Myocyte (in vitro differentiated cells): ENCODE data around the gene SWAP70. TPM values are rescaled to one million over a fixed set of nuclear protein-coding genes. Genes with fewer than 3 reads are reported as not detected.
"Not testable (repeated sequence)": the region's sequence is repeated elsewhere in the genome, so short reads cannot be mapped to it uniquely, and the experiment has no call there.

ENCODE experiments used
- DNase-seq: peaks from one replicate; pipeline ENCODE4 v3.0.0-alpha.2; 2012; ENCODE audit warnings: low read depth
- total RNA-seq: library from RNA; depleted of rRNA; stranded (reverse); fragments of >200 nt; gene quantifications from 2 replicates; pipeline ENCODE4 v1.2.3, GENCODE V29; 2014

Gene SWAP70
- total RNA-seq, 1 donor from 2014 or later: 23.5 TPM

DNA sequence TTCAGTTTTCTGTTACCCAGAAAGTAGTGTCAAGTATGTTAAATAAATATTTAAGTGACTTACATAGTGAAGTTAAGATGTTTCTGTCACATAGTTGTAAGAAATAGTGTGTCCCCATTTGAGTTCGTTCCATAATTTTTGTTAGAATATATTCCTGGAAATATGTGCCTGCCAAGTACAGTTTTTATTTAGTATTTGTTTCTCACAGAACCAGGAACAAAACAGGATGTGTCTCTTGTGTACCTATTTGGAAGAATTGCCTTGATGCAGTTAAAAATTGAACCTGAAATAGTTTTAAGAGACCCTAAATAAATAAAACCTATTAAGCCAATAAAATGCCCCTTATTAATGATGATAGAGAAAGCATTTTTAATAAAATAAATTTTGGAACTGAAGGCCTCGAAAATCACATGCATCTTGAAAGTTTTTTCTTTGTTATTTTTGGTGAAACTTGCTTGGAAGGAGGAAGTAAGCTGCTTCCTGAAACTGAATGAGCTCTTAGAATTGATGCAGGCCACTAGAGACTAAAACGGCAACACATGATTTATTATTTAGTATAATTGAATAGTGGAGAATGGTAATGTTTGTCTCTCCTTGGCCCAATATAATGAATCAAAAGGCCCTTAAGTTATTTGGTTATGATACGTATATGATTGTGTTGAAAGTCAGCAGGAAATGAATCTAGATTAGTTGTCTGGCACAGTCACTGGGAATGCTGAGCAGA is 55.9 kb downstream of the SWAP70 start:
- no peak for DNase-seq

DNA sequence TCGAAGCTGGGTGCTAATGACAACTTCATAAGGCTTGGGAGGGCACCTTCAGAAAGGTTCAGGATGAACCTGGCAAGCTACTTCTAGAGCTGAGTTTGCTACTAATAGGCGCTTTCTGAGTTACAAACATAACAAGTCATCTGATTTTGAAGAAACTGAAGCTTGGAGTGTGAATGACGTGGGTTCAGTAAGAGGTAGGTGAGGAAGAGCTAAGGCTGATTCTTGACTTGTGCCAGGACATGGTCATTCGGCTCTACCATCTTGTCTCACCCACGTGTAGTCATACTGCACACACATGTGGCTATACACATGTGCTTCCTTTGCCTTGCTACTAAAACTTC is 56.4 kb downstream of the SWAP70 start:
- no peak for DNase-seq

DNA sequence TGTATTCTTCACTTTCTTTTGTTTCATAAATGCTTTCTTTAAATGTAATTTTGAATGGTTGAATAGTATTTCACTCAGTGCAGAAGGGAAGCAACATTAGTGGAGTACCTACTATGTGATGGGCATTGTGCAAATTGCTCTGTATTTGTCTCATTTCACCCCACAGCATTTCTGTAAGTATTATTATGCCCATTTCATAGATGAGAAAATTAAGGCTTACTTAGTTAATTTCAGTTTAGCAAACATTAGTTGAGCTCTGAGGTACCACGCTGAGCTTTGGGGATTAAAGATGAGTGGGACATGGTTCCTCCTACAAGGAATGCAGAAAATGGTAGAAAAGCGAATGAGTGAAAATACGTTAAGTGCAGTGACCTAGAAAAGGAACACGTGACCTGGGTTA is 58.1 kb downstream of the SWAP70 start:
- DNase-seq: no peak

DNA sequence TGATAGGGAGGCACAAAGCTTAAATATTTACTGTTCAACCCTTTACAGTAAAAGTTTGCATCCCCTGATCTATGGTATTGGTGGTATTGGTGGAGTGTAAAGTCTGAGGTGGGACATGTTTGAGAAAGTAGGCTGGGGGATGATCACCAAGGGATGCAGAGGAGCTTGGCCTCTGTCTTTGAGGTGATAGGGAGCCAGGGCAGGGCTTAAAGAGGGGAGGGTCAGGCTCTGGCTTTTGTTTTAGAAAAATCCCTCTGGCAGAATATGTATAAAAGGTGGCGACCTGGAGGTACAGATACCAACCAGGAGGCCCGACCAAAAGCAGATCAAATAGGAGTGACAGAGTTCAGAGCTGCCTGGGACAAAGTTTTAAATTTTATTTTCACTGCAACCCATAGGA is 59.0 kb downstream of the SWAP70 start:
- no peak for DNase-seq

DNA sequence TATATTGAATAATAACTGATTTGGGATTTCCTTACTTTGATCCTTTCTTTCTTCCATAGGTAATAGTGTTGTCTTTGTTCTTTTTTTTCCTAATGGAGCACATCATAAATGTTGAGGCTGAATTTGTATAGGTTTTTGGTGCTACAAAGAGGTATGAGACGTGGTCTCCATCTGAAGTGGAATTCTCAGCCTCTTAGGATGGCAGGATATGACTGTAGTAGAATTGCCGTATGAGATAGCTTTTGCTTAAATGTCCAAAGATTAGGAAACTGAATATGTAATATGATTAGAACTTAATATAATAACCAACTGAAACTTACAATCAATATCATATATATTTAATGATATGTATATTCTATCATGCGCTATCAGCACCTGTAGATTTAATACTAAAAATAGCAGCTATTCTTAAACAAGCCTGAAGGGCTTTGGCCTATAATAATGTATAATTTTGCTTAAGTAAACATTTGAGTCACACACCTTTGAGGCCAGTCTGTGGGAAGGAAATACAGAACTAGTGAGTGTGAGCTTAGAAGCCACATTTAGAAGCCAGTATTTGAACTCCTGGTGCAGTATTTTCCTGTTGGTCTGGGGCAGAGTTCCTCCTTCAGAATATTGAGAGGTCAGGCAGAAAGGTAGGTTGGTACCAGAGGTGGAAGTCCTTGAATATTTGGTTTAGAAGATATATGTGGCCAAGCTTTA is 62.6 kb downstream of the SWAP70 start:
- DNase-seq: no peak

DNA sequence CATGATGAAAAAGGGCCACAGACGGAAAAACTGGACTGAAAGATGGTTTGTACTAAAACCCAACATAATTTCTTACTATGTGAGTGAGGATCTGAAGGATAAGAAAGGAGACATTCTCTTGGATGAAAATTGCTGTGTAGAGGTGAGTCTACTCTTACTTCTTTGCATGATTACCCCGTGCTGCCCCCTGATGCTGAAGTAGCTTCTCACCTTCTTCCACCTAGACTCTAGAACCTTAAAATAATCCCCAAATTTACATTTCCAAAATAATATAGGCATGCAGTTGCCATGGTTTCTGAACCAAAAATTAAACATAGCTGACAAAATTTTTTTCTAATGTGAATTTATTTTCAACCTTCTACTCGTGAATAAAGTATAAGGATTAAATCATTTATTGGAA is 64.2 kb downstream of the SWAP70 start:
- DNase-seq: no peak

DNA sequence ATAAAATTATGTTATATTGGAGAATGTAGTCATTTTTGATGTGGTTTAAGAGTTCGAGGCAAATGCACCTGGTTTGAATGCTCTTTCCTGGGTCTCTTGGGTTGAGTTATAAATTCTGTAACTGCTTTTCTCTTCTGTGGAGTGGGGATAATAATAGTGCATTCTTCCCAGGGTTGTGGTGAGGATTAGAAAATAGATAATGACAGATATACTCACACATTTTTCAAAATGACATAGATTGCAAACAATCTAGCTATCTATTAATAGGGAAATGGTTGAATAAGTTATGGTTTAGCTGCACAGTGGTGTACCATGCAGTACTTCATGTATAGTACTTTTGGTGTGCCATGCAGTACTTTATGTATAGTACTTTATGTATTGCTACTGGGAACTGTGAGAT is 67.4 kb downstream of the SWAP70 start:
- peak; percentile 66 for DNase-seq

DNA sequence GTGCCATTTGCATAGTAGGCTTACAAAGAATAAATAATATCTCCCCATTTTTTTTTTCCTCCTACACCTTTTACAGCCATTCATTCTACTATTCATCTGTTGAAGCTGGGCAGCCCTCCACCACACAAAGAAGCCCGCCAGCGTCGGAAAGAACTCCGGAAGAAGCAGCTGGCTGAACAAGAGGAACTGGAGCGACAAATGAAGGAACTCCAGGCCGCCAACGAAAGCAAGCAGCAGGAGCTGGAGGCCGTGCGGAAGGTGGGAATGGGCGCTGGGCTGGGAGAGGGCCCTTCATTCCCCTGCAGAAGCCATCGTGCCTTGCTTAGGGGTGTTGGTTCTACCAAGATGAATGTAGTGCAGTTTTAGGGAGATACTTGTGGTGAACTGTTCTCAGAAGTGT is 68.6 kb downstream of the SWAP70 start:
- DNase-seq: no peak

DNA sequence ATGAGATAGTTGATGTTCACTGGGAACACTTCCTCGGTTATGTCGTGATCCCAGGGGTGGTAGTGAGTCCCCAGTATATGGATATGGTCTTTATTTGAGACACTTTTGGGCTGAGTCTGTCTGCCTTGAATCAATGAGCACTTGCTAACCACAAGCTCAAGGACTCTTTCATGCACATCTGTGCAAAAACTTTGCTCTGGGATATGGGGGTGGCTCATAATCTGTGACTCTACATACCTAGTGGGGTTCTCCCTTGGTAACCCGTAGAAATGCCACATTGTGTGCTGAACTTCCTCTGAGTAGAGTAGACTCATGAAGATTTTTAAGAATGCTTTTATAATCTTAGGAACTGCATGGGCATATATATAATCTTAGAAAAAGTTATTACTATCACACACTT is 69.3 kb downstream of the SWAP70 start:
- no peak for DNase-seq

DNA sequence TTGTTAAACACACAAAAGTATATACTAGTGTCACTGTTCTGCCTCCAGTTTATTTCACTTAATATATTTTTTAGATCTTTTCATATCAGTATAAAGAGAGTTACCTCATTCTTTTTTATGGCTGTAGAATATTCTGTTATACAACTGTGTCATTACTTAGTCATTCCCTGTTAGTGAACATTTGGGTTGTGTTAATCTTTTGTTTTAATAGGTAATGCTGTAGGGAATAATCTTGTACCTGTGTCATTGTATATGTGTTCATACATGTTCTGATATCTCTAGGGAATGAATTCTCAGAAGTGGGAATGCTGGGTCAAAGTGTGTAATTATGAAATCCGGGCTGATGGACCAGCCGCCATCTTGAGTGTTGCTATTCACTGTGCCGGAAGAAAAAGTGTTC is 71.4 kb downstream of the SWAP70 start:
- no peak for DNase-seq

DNA sequence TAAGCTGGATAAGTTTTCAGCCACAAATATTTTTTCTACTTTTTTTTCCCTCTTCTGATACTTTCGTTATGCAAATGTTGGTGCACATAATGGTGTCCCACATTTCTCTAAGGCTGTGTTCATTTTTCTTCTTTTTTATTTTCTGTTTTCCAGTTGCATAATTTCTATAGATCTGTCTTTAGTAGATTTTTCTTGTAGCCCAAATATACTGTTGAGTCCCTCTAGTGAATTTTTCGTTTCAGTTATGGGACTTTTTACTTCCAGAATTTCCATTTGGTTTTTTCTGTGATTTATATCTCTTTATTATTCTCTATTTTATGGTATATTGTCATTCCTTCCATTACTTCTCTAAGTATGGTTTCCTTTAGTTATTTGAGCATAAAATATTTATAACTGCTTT is 72.0 kb downstream of the SWAP70 start:
- DNase-seq: no peak

DNA sequence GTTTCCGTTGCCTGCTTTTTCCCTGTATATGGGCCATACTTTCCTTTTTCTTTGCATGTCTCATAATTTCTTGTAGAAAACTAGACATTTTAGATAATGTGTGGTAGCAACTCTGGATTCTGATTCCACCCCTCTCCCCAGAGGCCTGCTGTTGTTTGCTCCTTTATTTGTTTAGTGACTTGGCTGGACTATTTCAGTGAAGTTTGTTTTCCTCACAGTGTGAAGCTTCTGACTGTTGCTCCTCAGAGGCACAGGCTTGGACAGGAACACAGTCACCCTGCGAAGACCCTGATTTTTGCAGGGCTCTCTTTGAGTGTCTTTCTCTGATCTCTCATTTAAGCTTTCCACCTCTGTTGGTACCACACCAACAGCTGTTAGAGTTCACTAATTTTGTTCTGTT is 72.5 kb downstream of the SWAP70 start:
- DNase-seq: no peak

DNA sequence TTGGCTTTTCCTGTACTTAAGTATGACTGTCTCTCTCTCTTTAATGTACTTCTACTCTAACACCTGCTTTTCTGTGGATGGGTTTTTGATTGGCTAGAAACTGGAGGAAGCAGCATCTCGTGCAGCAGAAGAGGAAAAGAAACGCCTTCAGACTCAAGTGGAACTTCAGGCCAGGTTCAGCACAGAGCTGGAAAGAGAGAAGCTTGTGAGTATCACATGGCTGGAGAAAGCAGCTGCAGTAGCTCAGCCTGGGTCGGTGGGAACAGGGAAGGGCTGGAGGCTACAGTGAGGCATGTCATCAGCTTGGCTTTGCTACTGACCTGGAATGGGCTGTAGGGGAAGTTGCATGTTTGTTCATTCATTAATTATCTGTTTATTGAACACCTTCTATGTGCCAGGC is 74.2 kb downstream of the SWAP70 start:
- DNase-seq: peak; percentile 84

DNA sequence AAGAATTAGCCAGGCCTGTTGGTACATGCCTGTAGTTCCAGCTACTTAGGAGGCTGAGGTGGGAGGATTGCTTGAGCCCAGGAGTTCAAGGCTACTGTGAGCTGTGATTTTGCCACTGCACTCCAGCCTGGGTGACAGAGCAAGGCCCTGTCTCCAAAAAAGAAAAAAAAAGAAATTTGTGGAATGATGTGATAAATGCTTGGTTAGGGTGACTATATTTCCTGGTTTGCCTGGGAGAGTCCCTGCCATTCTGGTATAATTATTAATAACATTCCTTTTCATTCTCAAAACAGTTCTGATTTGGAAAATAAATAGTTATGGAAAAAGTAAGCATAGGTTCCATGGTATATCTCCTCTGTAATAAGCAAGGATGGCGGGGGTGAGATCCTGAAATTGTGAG is 74.8 kb downstream of the SWAP70 start:
- no peak for DNase-seq

DNA sequence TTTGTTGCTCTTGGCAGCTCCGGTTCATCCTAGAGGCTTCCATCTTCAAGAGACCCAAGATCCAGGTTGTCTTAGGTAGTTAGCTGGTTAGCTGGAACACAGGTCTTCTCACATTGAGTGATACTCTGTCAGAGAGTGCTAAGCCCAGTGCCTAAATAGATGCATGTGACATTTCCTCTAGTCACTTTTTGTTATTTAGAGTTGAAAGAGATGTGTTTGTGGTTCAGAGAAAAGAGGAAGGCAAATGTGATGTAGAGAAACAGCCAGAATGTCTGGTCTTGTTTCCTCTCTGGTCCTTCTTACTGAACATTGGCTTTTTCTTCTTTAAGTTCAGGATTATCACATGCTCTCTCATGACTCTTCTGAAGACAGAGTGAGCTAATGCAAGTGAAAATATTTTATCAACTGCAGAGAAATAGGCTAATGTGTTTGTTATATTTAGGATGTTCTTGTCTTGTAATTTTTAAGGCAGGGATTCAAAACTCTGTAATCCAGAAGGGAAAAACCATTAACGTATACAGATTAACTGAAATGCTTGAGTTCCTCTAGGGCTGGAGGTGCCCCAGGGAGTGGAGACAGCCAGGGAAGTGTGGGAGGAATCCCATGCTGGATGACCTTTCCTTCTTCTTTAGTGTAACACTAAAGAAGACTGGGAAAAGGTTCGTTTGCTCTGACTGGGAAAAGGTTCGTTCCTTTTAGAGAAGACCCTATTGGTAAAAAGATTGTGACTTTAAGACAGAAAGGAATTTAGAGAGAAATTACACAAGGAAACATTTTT is 75.4 kb downstream of the SWAP70 start:
- no peak for DNase-seq

DNA sequence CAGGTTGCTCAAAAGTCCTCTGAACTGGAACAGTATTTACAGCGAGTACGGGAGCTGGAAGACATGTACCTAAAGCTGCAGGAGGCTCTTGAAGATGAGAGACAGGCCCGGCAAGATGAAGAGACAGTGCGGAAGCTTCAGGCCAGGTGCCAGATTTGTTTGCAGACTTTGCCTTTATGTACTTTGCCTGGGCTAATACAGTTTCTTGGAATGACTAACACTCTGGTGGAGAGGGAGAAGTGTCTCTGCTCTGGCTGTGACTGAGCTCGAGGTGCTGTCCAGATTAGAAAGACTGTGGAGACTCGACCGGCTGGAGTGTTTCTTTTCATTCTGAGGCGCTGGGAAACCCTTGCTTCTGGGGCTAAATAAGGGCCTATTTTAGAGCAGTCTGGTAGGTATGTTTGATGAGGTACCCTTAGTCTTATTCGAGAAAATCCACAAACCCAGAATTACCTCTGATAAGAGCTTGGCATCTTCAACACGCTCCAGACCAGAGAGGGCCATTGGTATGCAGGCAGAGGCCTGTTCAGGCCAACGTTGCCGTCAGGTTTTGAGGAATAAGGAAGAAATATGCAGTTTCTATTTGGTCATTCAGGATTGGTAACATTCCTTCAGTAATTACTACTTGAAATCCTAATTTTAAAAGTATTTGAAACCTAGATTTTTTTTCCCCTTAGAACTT is 76.5 kb downstream of the SWAP70 start:
- no peak for DNase-seq

DNA sequence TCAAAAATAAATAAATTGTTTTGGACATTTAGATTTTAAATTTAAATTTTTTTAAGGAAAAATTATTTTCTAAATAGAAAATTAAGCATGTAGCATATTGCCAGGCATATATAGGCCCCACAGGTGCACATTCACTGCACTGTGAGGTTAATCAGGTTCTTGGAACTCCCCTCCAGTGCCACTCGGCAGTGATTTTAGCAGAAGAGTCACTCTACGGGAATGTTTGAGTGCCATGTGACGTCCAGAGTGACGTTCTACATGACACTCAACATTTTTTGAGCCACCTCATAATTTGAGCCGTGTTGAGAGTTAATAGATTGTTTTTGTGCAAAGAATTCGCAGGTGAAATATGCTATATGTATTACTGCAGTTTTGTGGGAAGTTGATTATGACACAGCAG is 77.4 kb downstream of the SWAP70 start:
- DNase-seq: no peak

DNA sequence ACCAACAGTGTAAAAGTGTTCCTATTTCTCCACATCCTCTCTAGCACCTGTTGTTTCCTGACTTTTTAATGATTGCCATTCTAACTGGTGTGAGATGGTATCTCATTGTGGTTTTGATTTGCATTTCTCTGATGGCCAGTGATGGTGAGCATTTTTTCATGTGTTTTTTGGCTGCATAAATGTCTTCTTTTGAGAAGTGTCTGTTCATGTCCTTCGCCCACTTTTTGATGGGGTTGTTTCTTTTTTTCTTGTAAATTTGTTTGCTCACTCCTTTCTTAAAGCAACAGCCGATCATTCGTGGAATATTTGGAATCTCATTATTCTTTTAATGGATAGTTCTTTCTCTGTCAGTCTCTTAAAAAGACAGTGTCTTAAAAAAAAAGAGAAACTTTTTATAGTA is 79.6 kb downstream of the SWAP70 start:
- DNase-seq: not testable (repeated sequence)

DNA sequence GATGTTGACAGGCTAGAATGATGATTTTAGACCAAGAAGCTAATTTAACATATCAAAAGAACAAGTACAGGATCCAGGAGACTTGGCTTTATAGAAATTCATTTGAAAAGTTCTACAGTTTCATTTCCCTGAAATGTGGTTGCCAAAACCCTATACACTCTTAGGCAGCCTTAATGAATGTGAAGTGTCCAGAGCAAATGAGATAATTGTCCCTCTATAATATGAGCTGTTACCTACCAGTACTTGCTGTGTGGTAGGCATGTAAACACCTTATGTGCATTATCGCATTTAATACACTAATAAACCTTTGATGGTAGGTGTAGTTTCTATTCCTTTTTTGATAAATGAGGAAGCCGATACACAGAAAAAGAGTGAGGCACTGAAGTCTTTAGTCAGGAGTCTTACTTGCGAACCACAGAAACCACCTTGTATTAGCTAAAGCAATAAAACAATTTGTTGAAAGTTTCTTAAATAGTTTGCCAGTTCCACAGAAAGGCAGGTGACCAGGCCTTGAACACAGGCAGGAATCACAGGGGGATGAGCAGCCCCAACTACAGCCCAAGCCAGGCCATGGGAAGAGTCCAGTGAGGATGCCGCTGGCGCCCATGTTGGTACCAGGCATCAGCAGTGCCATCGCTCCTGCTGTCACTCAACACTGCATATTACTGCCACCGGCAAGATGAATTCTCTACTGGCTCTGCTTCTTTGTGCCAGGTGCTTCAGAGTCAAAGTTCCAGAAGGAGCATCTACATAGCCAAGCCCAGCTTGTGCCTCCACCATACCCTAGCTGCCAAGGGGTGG is 81.7 kb downstream of the SWAP70 start:
- DNase-seq: no peak

DNA sequence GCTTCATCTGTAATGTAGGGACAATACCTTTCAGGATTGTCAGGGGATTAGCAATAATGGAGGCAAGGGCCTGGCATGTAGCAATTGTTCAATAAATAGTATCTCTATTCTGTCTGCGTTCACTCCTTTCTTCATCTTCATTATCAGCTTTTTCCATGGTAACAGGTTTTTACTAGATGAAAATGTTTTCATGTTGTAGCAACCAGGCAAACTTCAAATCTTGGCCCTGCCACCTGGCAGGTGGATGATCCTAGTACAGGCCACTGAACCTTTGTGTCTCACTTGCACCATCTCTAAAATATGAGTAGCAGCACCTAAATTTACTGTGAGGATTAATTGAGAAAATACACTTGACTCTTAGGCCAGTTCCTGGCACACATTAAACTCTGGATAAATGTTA is 83.4 kb downstream of the SWAP70 start:
- no peak for DNase-seq

DNA sequence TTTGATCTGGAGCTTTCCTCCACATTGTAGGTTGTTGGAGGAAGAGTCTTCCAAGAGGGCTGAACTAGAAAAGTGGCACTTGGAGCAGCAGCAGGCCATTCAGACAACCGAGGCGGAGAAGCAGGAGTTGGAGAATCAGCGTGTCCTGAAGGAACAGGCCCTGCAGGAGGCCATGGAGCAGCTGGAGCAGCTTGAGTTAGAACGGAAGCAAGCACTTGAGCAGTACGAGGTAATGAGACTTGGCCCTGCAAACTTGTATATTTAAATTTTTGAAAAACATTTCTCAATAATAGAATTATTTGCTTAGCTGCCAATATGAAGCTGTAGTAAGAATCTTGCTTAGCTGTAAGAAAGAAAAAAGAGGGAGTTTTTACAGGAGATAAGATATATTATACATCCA is 84.0 kb downstream of the SWAP70 start:
- no peak for DNase-seq
